ENCODE results near the gene CC2D1A.

DNA sequence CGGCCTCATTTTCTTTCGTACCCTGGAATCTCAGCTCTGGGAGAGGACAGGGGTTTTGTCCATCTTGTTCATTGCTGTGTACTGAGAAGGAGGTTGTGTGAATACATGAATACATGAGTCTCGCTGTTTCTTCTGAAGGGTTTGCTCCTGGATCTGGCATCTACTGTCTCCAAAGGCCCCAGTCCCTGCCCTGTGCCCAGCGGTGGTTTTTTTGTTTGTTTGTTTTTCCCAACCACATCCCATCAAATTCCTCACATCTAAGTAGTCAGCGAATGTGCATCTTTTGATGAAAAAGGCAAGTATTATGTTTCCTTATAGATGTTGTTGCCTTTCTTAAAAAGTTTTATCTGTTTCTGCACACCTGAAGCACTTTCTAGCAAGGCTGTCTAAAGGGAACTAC, 58.8 kb downstream of the CC2D1A start:
- TF ChIP-seq POLR2AphosphoS5 (IDR thresholded peaks at IDR 0.05; ENCODE audit: low read depth), result no peak
- TF ChIP-seq, protein P1, sequence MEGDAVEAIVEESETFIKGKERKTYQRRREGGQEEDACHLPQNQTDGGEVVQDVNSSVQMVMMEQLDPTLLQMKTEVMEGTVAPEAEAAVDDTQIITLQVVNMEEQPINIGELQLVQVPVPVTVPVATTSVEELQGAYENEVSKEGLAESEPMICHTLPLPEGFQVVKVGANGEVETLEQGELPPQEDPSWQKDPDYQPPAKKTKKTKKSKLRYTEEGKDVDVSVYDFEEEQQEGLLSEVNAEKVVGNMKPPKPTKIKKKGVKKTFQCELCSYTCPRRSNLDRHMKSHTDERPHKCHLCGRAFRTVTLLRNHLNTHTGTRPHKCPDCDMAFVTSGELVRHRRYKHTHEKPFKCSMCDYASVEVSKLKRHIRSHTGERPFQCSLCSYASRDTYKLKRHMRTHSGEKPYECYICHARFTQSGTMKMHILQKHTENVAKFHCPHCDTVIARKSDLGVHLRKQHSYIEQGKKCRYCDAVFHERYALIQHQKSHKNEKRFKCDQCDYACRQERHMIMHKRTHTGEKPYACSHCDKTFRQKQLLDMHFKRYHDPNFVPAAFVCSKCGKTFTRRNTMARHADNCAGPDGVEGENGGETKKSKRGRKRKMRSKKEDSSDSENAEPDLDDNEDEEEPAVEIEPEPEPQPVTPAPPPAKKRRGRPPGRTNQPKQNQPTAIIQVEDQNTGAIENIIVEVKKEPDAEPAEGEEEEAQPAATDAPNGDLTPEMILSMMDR (IDR thresholded peaks at IDR 0.05; ENCODE audit: insufficient read depth, low read length), result no peak
- TF ChIP-seq GABPA (IDR thresholded peaks at IDR 0.05; ENCODE audit: low read depth), result no peak
